SK-N-SH (cell line): Measurements from ENCODE around the gene CDH11. TPM values are rescaled to one million over a fixed set of nuclear protein-coding genes. Genes with fewer than 3 reads are reported as not detected.

Source experiments
- CTCF ChIA-PET: fragments of 300-600, 350-600 bp; formaldehyde crosslinking; extraction: SDS; loops from one replicate; lab custom pipeline; 2021; lab: Yijun Ruan, JAX
- POLR2A ChIA-PET: fragments of 350-600 bp; sonication (Branson Sonifier 250); formaldehyde crosslinking; extraction: SDS; loops from one replicate; lab custom pipeline; 2020; ENCODE audit warnings: antibody characterized with exemption, inconsistent platforms; lab: Yijun Ruan, JAX
- DNase-seq: peaks from one replicate; pipeline ENCODE4 v3.0.0; 2012
- H2AFZ ChIP-seq: fragments of 200-600 bp; sonication (generic); 2 replicates; pipeline ENCODE4 v1.8.1; 2016; ENCODE audit warnings: antibody characterized with exemption, mild to moderate bottlenecking, low read depth
- H3F3A ChIP-seq: fragments of 200-600 bp; sonication (generic); replicated peaks from 2 replicates; pipeline ENCODE3; 2016; ENCODE audit warnings: antibody characterized with exemption, mild to moderate bottlenecking; ENCODE audit not compliant: insufficient read depth
- H3K27ac ChIP-seq, 2 experiments: fragments of 200-500 bp in 1 of 2; fragments of 200-600 bp in 1 of 2; sonication (Bioruptor generic) in 1 of 2; sonication (generic), shearing (Covaris generic) in 1 of 2; 2 replicates each; pipeline versions ENCODE4 v1.5.1 to v1.6.1; 2014 to 2016; ENCODE audit warnings: low read depth in 2 of 2, inconsistent platforms in 1 of 2, low read length in 1 of 2, mild to moderate bottlenecking in 1 of 2, mixed read lengths in 1 of 2
- H3K27me3 ChIP-seq: fragments of 200-600 bp; sonication (generic), shearing (Covaris generic); 2 replicates; pipeline ENCODE4 v1.6.1; 2016; ENCODE audit warnings: mixed run types; ENCODE audit not compliant: insufficient read depth
- H3K36me3 ChIP-seq, 2 experiments: fragments of 200-500 bp in 1 of 2; fragments of 200-600 bp in 1 of 2; sonication (Bioruptor generic) in 1 of 2; sonication (generic) in 1 of 2; replicated peaks in 1 of 2; 2 replicates each; pipeline versions ENCODE3 to v1.5.1; 2014 to 2016; ENCODE audit warnings: low read length in 1 of 2, mild to moderate bottlenecking in 1 of 2; ENCODE audit not compliant: insufficient read depth in 2 of 2, control insufficient read depth in 1 of 2
- H3K4me1 ChIP-seq, 2 experiments: fragments of 200-500 bp in 1 of 2; fragments of 200-600 bp in 1 of 2; sonication (Bioruptor generic) in 1 of 2; sonication (generic), shearing (Covaris generic) in 1 of 2; 2 replicates each; pipeline versions ENCODE4 v1.5.1 to v1.6.1; 2014 to 2016; ENCODE audit warnings: low read depth in 1 of 2, low read length in 1 of 2, mixed run types in 1 of 2; ENCODE audit not compliant: insufficient read depth in 2 of 2, control insufficient read depth in 1 of 2
- H3K4me2 ChIP-seq: fragments of 200-600 bp; sonication (generic), shearing (Covaris generic); 2 replicates; pipeline ENCODE4 v1.6.1; 2017; ENCODE audit warnings: mixed run types
- H3K4me3 ChIP-seq, 2 experiments: fragments of 200-500 bp in 1 of 2; fragments of 200-600 bp in 1 of 2; sonication (Bioruptor generic) in 1 of 2; sonication (generic), shearing (Covaris generic) in 1 of 2; 2 replicates each; pipeline versions ENCODE4 v1.5.1 to v1.8.1; 2014 to 2016; ENCODE audit warnings: low read depth in 2 of 2, inconsistent platforms in 1 of 2, low read length in 1 of 2, mild to moderate bottlenecking in 1 of 2, mixed read lengths in 1 of 2, moderate library complexity in 1 of 2
- H3K79me2 ChIP-seq: fragments of 200-600 bp; sonication (generic); 2 replicates; pipeline ENCODE4 v1.8.1; 2017; ENCODE audit warnings: mild to moderate bottlenecking; ENCODE audit not compliant: insufficient read depth
- H3K9ac ChIP-seq: fragments of 200-600 bp; sonication (generic); 2 replicates; pipeline ENCODE4 v1.6.1; 2017; ENCODE audit warnings: mixed run types
- H3K9me2 ChIP-seq: fragments of 200-600 bp; sonication (generic); 2 replicates; pipeline ENCODE4 v1.6.1; 2017; ENCODE audit warnings: mixed run types
- H3K9me3 ChIP-seq: fragments of 200-600 bp; sonication (generic); 2 replicates; pipeline ENCODE4 v1.6.1; 2017; ENCODE audit warnings: mixed run types, mild to moderate bottlenecking, moderate library complexity
- H4K20me1 ChIP-seq: fragments of 200-600 bp; sonication (generic); 2 replicates; pipeline ENCODE4 v1.6.1; 2017; ENCODE audit warnings: mild to moderate bottlenecking, mixed run types; ENCODE audit not compliant: insufficient read depth
- ELF1 ChIP-seq: IDR thresholded peaks from 2 replicates; pipeline ENCODE4 v1.4.0; 2012
- EZH2phosphoT487 ChIP-seq: fragments of 200-600 bp; sonication (generic); IDR thresholded peaks from 2 replicates; pipeline ENCODE4 v1.6.1; 2017; ENCODE audit warnings: low read depth, mixed run types, mild to moderate bottlenecking, antibody characterized with exemption, moderate library complexity, borderline replicate concordance
- FOSL2 ChIP-seq: IDR thresholded peaks from 2 replicates; pipeline ENCODE4 v1.4.0; 2012; ENCODE audit warnings: low read depth, mild to moderate bottlenecking, moderate library complexity, borderline replicate concordance
- FOXM1 ChIP-seq: IDR thresholded peaks from 2 replicates; pipeline ENCODE4 v1.4.0; 2012; ENCODE audit warnings: low read depth, mild to moderate bottlenecking
- GABPA ChIP-seq: IDR thresholded peaks from 2 replicates; pipeline ENCODE4 v1.4.0; 2012; ENCODE audit warnings: low read depth, mild to moderate bottlenecking
- JUND ChIP-seq: IDR thresholded peaks from 2 replicates; pipeline ENCODE4 v1.4.0; 2012
- MEF2A ChIP-seq: IDR thresholded peaks from 2 replicates; pipeline ENCODE4 v1.4.0; 2012; ENCODE audit warnings: low read depth, borderline replicate concordance
- NFIC ChIP-seq: IDR thresholded peaks from 2 replicates; pipeline ENCODE4 v1.4.0; 2012; ENCODE audit warnings: borderline replicate concordance
- NRF1 ChIP-seq: IDR thresholded peaks from 2 replicates; pipeline ENCODE4 v1.6.1; 2012; ENCODE audit warnings: low read depth, mild to moderate bottlenecking, low read length
- POLR2AphosphoS5 ChIP-seq: IDR thresholded peaks from 2 replicates; pipeline ENCODE4 v1.6.1; 2012; ENCODE audit warnings: low read depth, low read length
- RCOR1 ChIP-seq: fragments of 150-350 bp; IDR thresholded peaks from 2 replicates; pipeline ENCODE4 v1.6.1; 2017; ENCODE audit warnings: antibody characterized with exemption, low read length
- TCF12 ChIP-seq: IDR thresholded peaks from 2 replicates; pipeline ENCODE4 v1.4.0; 2012
- WGBS: methylation state at CpG from one replicate; pipeline ENCODE4 v1.1.6; 2017; ENCODE audit warnings: low lambda C conversion rate; 5-methylcytosine and 5-hydroxymethylcytosine counted together
- polyA plus RNA-seq, 3 experiments: library from polyadenylated mRNA; depleted of rRNA; stranded (reverse); fragments of >200 nt; gene quantifications; 2 replicates each; pipeline ENCODE4 v1.2.3, GENCODE V29; 2012
- TF ChIP-seq, protein P1 (sequence below): IDR thresholded peaks from 2 replicates; pipeline ENCODE4 v1.4.0; 2012; ENCODE audit warnings: low read depth, borderline replicate concordance

Gene CDH11
- polyA plus RNA-seq, 1 of the 3 experiments (the other 2 are of a cell fraction), result 269 TPM

DNA sequence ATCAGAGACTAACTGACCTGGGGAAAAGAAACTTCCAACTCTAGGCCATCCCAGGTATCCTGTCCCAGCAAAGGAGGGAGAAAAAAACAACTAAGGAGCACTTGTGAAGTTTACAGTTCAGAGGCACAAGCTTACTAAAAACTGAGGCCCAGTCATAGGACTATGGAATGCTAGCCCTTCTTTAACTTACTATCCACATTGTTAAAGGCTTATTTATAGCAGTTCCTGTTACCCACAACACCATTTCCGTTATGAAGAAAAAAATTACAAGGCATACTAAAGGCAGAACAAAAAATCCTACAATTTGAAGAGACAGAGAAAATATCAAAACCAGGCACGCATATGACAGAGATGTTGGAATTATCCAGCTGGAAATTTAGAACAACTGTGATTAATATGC is 159.1 kb downstream of the CDH11 start:
- ChIA-PET CTCF (interaction anchor here (0.8 kb wide), 1 partner anchor 1502 kb away, joined by 3 read pairs; no protein-coding TSS in a partner anchor), POLR2A (no interaction called here)
- Histone ChIP-seq H3K79me2 (peaks cover 6% of the 10 kb centered on the region; the same call in 1 of the 2 replicates), H3K27ac (peak overlapping the region; percentile 39 to 77), H3K4me1 (no peaks in the 10 kb centered on the region; a peak in 1 of 4 replicates), H3K9ac (no peak overlapping the region), H3K4me2 (no peak overlapping the region), H3K36me3 (peaks cover 28 to 85% of the 10 kb centered on the region in 2 experiments), H3K27me3 (no peaks in the 10 kb centered on the region), H4K20me1 (no peaks in the 10 kb centered on the region), H3F3A (peaks cover 20% of the 10 kb centered on the region), H3K9me3 (no peaks in the 10 kb centered on the region; the same call in 1 of the 2 replicates), H3K9me2 (no peaks in the 10 kb centered on the region), H2AFZ (no peak overlapping the region), H3K4me3 (no peak overlapping the region)
- TF ChIP-seq RCOR1 (no peak), ELF1 (no peak), EZH2phosphoT487 (no peak), FOXM1 (no peak), GABPA (no peak), NFIC (no peak), POLR2AphosphoS5 (no peak), TCF12 (no peak), JUND (no peak), FOSL2 (no peak)
- TF ChIP-seq, protein P1, sequence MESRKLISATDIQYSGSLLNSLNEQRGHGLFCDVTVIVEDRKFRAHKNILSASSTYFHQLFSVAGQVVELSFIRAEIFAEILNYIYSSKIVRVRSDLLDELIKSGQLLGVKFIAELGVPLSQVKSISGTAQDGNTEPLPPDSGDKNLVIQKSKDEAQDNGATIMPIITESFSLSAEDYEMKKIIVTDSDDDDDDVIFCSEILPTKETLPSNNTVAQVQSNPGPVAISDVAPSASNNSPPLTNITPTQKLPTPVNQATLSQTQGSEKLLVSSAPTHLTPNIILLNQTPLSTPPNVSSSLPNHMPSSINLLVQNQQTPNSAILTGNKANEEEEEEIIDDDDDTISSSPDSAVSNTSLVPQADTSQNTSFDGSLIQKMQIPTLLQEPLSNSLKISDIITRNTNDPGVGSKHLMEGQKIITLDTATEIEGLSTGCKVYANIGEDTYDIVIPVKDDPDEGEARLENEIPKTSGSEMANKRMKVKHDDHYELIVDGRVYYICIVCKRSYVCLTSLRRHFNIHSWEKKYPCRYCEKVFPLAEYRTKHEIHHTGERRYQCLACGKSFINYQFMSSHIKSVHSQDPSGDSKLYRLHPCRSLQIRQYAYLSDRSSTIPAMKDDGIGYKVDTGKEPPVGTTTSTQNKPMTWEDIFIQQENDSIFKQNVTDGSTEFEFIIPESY, result no peak
- WGBS, result 66% methylated on average over 2 of the region's 2 CpGs
- DNase-seq, result no peak

DNA sequence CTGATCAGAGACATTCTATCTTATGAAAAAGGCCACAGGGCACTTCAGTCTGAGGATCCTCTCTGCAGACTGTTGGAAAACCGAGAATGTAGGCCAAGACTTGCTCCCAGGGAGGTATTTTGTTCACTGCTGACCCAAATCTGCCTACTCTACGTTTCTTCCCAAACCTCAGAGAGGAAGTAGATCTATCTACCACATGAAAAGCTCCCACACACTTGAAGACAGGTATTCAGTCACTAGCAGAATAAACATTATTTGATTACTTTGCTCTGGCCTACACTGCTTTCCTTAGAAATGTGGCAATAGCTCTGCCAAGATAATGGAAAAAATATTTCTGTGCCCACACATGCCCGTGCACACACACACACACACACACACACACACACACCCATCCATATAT is 164.6 kb downstream of the CDH11 start:
- Histone ChIP-seq H3K36me3 (peaks cover 31 to 78% of the 10 kb centered on the region in 2 experiments), H2AFZ (no peak overlapping the region), H3K9me3 (no peaks in the 10 kb centered on the region), H3K9ac (no peak overlapping the region), H3K27ac (no peak overlapping the region), H3K4me2 (no peak overlapping the region), H3K9me2 (no peaks in the 10 kb centered on the region), H3K79me2 (peaks cover 5% of the 10 kb centered on the region; the same call in 1 of the 2 replicates), H3K4me1 (no peaks in the 10 kb centered on the region), H3K4me3 (no peak overlapping the region), H3K27me3 (no peaks in the 10 kb centered on the region), H4K20me1 (no peaks in the 10 kb centered on the region), H3F3A (peaks cover 23% of the 10 kb centered on the region)
- ChIA-PET CTCF (no interaction called here), POLR2A (no interaction called here)
- no peak for DNase-seq
- TF ChIP-seq EZH2phosphoT487, result no peak
- TF ChIP-seq JUND, result no peak
- TF ChIP-seq NRF1, result no peak
- TF ChIP-seq MEF2A, result no peak
- no peak for TF ChIP-seq RCOR1
- 83% methylated on average over 3 of the region's 3 CpGs for WGBS
